Activated CD4-positive, alpha-beta memory T cell treated with anti-CD3 and anti-CD28 coated beads for 36 hours (primary cell): Measurements from ENCODE around the gene ZNF579. TPM values are rescaled to one million over a fixed set of nuclear protein-coding genes. Genes with fewer than 3 reads are reported as not detected.

Experiments used
- CTCF ChIA-PET: fragments of 350-600 bp; sonication (Branson Sonifier 250); formaldehyde crosslinking; loops from one replicate; lab custom pipeline; 2021; ENCODE audit warnings: antibody characterized with exemption, inconsistent platforms; lab: Charles Lee
- POLR2A ChIA-PET: fragments of 350-600 bp; sonication (Branson Sonifier 250); formaldehyde crosslinking; loops from one replicate; lab custom pipeline; 2021; ENCODE audit warnings: antibody characterized with exemption; lab: Charles Lee
- DNase-seq: peaks from one replicate; pipeline ENCODE4 v3.0.0-alpha.2; 2020
- H3K27ac Mint-ChIP-seq: one replicate; pipeline ENCODE4 v1.8.0; 2021; ENCODE audit warnings: mixed read lengths
- H3K27me3 Mint-ChIP-seq: one replicate; pipeline ENCODE4 v1.8.0; 2021; ENCODE audit warnings: mixed read lengths
- H3K36me3 Mint-ChIP-seq: one replicate; pipeline ENCODE4 v1.8.0; 2021; ENCODE audit warnings: mixed read lengths
- H3K4me1 Mint-ChIP-seq: one replicate; pipeline ENCODE4 v1.8.0; 2021; ENCODE audit warnings: low read depth, mixed read lengths
- H3K4me3 Mint-ChIP-seq: one replicate; pipeline ENCODE4 v1.8.0; 2021; ENCODE audit warnings: mild to moderate bottlenecking, mixed read lengths
- H3K9me3 Mint-ChIP-seq: one replicate; pipeline ENCODE4 v1.8.0; 2021; ENCODE audit warnings: mixed read lengths
- intact Hi-C: fragments of 100-400 bp; cut with micrococcal nuclease; formaldehyde crosslinking; loops from one replicate; pipeline ENCODE4 v1.15.1; 2023
- total RNA-seq, 2 experiments: library from RNA; stranded (reverse); gene quantifications; one replicate each; pipeline ENCODE4 v1.2.3, GENCODE V29; 2021

The ZNF579 gene
- 1 to 10 TPM; 6.6 to 6.7 TPM for total RNA-seq

GRCh38 chr19:55580628-55581144 is at the start of gene ZNF579:
ZNF579 (minus strand) TSS chr19:55580848; CDS start chr19:55579639, 1,209 bp downstream.
- Mint-ChIP-seq H3K27ac (peak within 1 kb of the TSS; percentile 78), H3K27me3 (no peaks in the 10 kb centered on the region), H3K36me3 (peaks cover 15% of the 10 kb centered on the region), H3K4me3 (peak within 1 kb of the TSS; percentile 76), H3K9me3 (no peaks in the 10 kb centered on the region), H3K4me1 (peaks cover 23% of the 10 kb centered on the region)
- POLR2A ChIA-PET, result interaction anchor here (0.8 to 1.0 kb wide), 2 partner anchors 19 to 23 kb away, joined by 3 to 5 read pairs; partner anchors contain the start of genes FIZ1 and ZNF524
- intact Hi-C loops, result loop anchor here (1.0 kb wide), 1 partner anchor 44 kb away; the partner anchor contains the start of gene ZNF784
- CTCF ChIA-PET, result interaction anchor here (2.4 to 3.3 kb wide), 3 partner anchors 25 to 77 kb away, joined by 7 to 15 read pairs (median 10); partner anchors contain the start of gene ZNF865
- DNase-seq, result peak; percentile 88

GRCh38 chr19:55626350-55626749 is 45.7 kb upstream of the ZNF579 start:
- ChIA-PET CTCF (interaction anchor here (1.0 to 3.3 kb wide), 10 partner anchors 12 to 538 kb away, joined by 3 to 26 read pairs (median 6); partner anchors contain the start of gene ZNF865), POLR2A (interaction anchor here (1.0 to 2.0 kb wide), 5 partner anchors 9 to 371 kb away, joined by 3 to 5 read pairs (median 4); partner anchors contain the start of genes FIZ1, ZNF580 and ZNF865)
- DNase-seq, result peak; percentile 76
- Mint-ChIP-seq H3K4me3 (peak overlapping the region; percentile 42), H3K36me3 (no peaks in the 10 kb centered on the region), H3K27me3 (no peaks in the 10 kb centered on the region), H3K9me3 (no peaks in the 10 kb centered on the region), H3K4me1 (peaks cover 28% of the 10 kb centered on the region), H3K27ac (peak overlapping the region; percentile 71)
- intact Hi-C loops, result loop anchor here (1.0 kb wide), 1 partner anchor 28 kb away; no protein-coding TSS in a partner anchor

GRCh38 chr19:55625004-55625326 is 44.3 kb upstream of the ZNF579 start:
- POLR2A ChIA-PET, result interaction anchor here (0.6 to 2.4 kb wide), 7 partner anchors 8 to 148 kb away, joined by 3 to 20 read pairs (median 5); partner anchors contain the start of genes FIZ1, U2AF2, ZNF524 and ZNF628
- H3K27ac Mint-ChIP-seq, result peak overlapping the region; percentile 94
- no peaks in the 10 kb centered on the region for H3K9me3 Mint-ChIP-seq
- peaks cover 41% of the 10 kb centered on the region for H3K4me1 Mint-ChIP-seq
- intact Hi-C loops, result no loop called here
- DNase-seq, result no peak
- H3K27me3 Mint-ChIP-seq, result no peaks in the 10 kb centered on the region
- H3K36me3 Mint-ChIP-seq, result peaks cover 6% of the 10 kb centered on the region
- CTCF ChIA-PET, result interaction anchor here (0.6 to 3.3 kb wide), 13 partner anchors 8 to 366 kb away, joined by 3 to 26 read pairs (median 6); partner anchors contain the start of genes KMT5C, PPP6R1, ZNF581 and ZNF865
- peak overlapping the region; percentile 83 for H3K4me3 Mint-ChIP-seq

GRCh38 chr19:55624109-55625003 is 43.7 kb upstream of the ZNF579 start, which contains the start of gene ZNF784:
ZNF784 (minus strand) TSS chr19:55624566; CDS start chr19:55624561, 5 bp downstream.
- peak; percentile 94 for DNase-seq
- ChIA-PET CTCF (interaction anchor here (0.6 to 3.3 kb wide), 13 partner anchors 9 to 381 kb away, joined by 3 to 26 read pairs (median 4); partner anchors contain the start of genes KMT5C, PPP6R1, ZNF581 and ZNF865), POLR2A (interaction anchor here (0.9 to 2.4 kb wide), 6 partner anchors 9 to 148 kb away, joined by 4 to 20 read pairs (median 6); partner anchors contain the start of genes FIZ1, U2AF2, ZNF524 and ZNF628)
- Mint-ChIP-seq H3K27ac (peak within 1 kb of the TSS; percentile 94), H3K36me3 (peaks cover 6% of the 10 kb centered on the region), H3K9me3 (no peaks in the 10 kb centered on the region), H3K4me1 (peaks cover 46% of the 10 kb centered on the region), H3K27me3 (no peaks in the 10 kb centered on the region), H3K4me3 (peak within 1 kb of the TSS; percentile 83)
- intact Hi-C loops, result loop anchor here (1.0 kb wide), 4 partner anchors 8 to 44 kb away; partner anchors contain the start of genes FIZ1, ZNF579 and ZNF865

GRCh38 chr19:55623561-55623960 is 42.9 kb upstream of the ZNF579 start:
- DNase-seq, result no peak
- Mint-ChIP-seq H3K4me3 (no peak overlapping the region), H3K27me3 (no peaks in the 10 kb centered on the region), H3K9me3 (no peaks in the 10 kb centered on the region), H3K36me3 (peaks cover 6% of the 10 kb centered on the region), H3K27ac (no peak overlapping the region), H3K4me1 (peaks cover 47% of the 10 kb centered on the region)
- CTCF ChIA-PET, result interaction anchor here (1.3 to 2.5 kb wide), 4 partner anchors 9 to 120 kb away, joined by 3 to 18 read pairs (median 10); partner anchors contain the start of gene ZNF865
- POLR2A ChIA-PET, result interaction anchor here (1.9 to 2.4 kb wide), 2 partner anchors 24 to 31 kb away, joined by 6 to 20 read pairs; partner anchors contain the start of genes FIZ1, U2AF2 and ZNF524
- intact Hi-C loops, result no loop called here

- CTCF ChIA-PET, result interaction anchor here (0.7 to 2.5 kb wide), 5 partner anchors 9 to 119 kb away, joined by 3 to 18 read pairs (median 9); partner anchors contain the start of gene ZNF865
- H3K4me1 Mint-ChIP-seq, result peaks cover 47% of the 10 kb centered on the region
- no peaks in the 10 kb centered on the region for H3K9me3 Mint-ChIP-seq
- H3K4me3 Mint-ChIP-seq, result no peak overlapping the region
- DNase-seq, result no peak
- H3K27ac Mint-ChIP-seq, result no peak overlapping the region
- POLR2A ChIA-PET, result no interaction called here
- peaks cover 6% of the 10 kb centered on the region for H3K36me3 Mint-ChIP-seq
- no peaks in the 10 kb centered on the region for H3K27me3 Mint-ChIP-seq
- intact Hi-C loops, result no loop called here
These were observed 42.5 kb upstream of the ZNF579 start for GRCh38 chr19:55623130-55623529.

GRCh38 chr19:55622242-55622969 is 41.8 kb upstream of the ZNF579 start:
- DNase-seq, result no peak
- ChIA-PET POLR2A (no interaction called here), CTCF (interaction anchor here (0.7 to 2.5 kb wide), 3 partner anchors 10 to 119 kb away, joined by 3 to 18 read pairs (median 4); partner anchors contain the start of gene ZNF865)
- no peak overlapping the region for H3K4me3 Mint-ChIP-seq
- H3K27ac Mint-ChIP-seq, result no peak overlapping the region
- intact Hi-C loops, result no loop called here
- H3K36me3 Mint-ChIP-seq, result peaks cover 9% of the 10 kb centered on the region
- no peaks in the 10 kb centered on the region for H3K27me3 Mint-ChIP-seq
- H3K9me3 Mint-ChIP-seq, result no peaks in the 10 kb centered on the region
- H3K4me1 Mint-ChIP-seq, result peaks cover 47% of the 10 kb centered on the region

GRCh38 chr19:55621673-55622231 is 41.1 kb upstream of the ZNF579 start:
- POLR2A ChIA-PET, result no interaction called here
- no peak overlapping the region for H3K4me3 Mint-ChIP-seq
- peaks cover 14% of the 10 kb centered on the region for H3K36me3 Mint-ChIP-seq
- CTCF ChIA-PET, result interaction anchor here (1.9 to 2.1 kb wide), 2 partner anchors 16 to 118 kb away, joined by 4 to 16 read pairs; partner anchors contain the start of gene ZNF865
- H3K4me1 Mint-ChIP-seq, result peaks cover 41% of the 10 kb centered on the region
- intact Hi-C loops, result no loop called here
- no peaks in the 10 kb centered on the region for H3K27me3 Mint-ChIP-seq
- no peak overlapping the region for H3K27ac Mint-ChIP-seq
- DNase-seq, result no peak
- no peaks in the 10 kb centered on the region for H3K9me3 Mint-ChIP-seq

- Mint-ChIP-seq H3K4me3 (no peak overlapping the region), H3K9me3 (no peaks in the 10 kb centered on the region), H3K36me3 (peaks cover 15% of the 10 kb centered on the region), H3K4me1 (peaks cover 36% of the 10 kb centered on the region), H3K27ac (no peak overlapping the region), H3K27me3 (no peaks in the 10 kb centered on the region)
- ChIA-PET POLR2A (interaction anchor here (0.9 kb wide), 1 partner anchor 22 kb away, joined by 3 read pairs; the partner anchor contains the start of gene FIZ1), CTCF (interaction anchor here (1.0 to 2.1 kb wide), 3 partner anchors 11 to 118 kb away, joined by 3 to 16 read pairs (median 4); partner anchors contain the start of gene ZNF865)
- DNase-seq, result no peak
- intact Hi-C loops, result no loop called here
These were observed 40.6 kb upstream of the ZNF579 start for GRCh38 chr19:55621205-55621672.
